K562 (cell line): ENCODE data around the gene PLEKHH3. TPM values are rescaled to one million over a fixed set of nuclear protein-coding genes. Genes with fewer than 3 reads are reported as not detected.

ENCODE experiments used
- ATAC-seq: fragments of 200-7000 bp; cut with Tn5 transposase; 3 replicates; pipeline ENCODE4 v1.9.1; 2020; ENCODE audit warnings: moderate library complexity
- BruUV-seq: library from RNA; stranded (reverse); fragments of 400-500 nt; replicated peaks from 2 replicates; lab custom pipeline; 2021; lab: Mats Ljungman, UMichigan
- CTCF ChIA-PET: fragments of 300-600 bp; formaldehyde crosslinking; extraction: SDS; loops from one replicate; lab custom pipeline; 2021; ENCODE audit warnings: low intra/inter-chr PET ratio; lab: Yijun Ruan, JAX
- POLR2A ChIA-PET: fragments of 300-600, 350-650 bp; sonication (Branson Sonifier 250); formaldehyde crosslinking; extraction: SDS; loops from one replicate; lab custom pipeline; 2021; ENCODE audit warnings: antibody characterized with exemption, inconsistent platforms; lab: Yijun Ruan, JAX
- DNase-seq, 4 experiments: peaks; one replicate each; pipeline versions ENCODE4 v3.0.0 to v3.0.0-alpha.2; 2011 to 2018; ENCODE audit warnings: low spot score in 3 of 4, mixed read lengths in 3 of 4; ENCODE audit errors: extremely low read depth in 1 of 4
- FAIRE-seq: peaks from 2 replicates; lab custom pipeline; 2011; peaks lifted over from hg19 to GRCh38; lab: Jason Lieb, UNC
- H2AFZ ChIP-seq: 2 replicates; pipeline ENCODE4 v1.6.0; 2011; ENCODE audit warnings: low read depth, low read length, control low read depth, inconsistent platforms
- H3K27ac ChIP-seq: fragments of 200-600 bp; 3 replicates; pipeline ENCODE4 v1.8.0; 2011; ENCODE audit warnings: low read depth, mild to moderate bottlenecking, control low read depth, inconsistent platforms, low read length, moderate library complexity, mixed read lengths; ENCODE audit errors: extremely low read depth
- H3K27me3 ChIP-seq, 2 experiments: fragments of 300-600 bp in 1 of 2; 2 replicates in 1 of 2; 3 replicates in 1 of 2; pipeline versions ENCODE4 v1.6.0 to v1.8.0; 2011; ENCODE audit warnings: inconsistent platforms in 2 of 2, low read length in 2 of 2, mild to moderate bottlenecking in 1 of 2, mixed read lengths in 1 of 2, moderate library complexity in 1 of 2; ENCODE audit not compliant: control insufficient read depth in 2 of 2, insufficient read depth in 2 of 2
- H3K36me3 ChIP-seq: fragments of 300-600 bp; 3 replicates; pipeline ENCODE4 v1.8.0; 2011; ENCODE audit warnings: mild to moderate bottlenecking, low read length, inconsistent platforms; ENCODE audit not compliant: control insufficient read depth, insufficient read depth
- H3K4me1 ChIP-seq, 2 experiments: fragments of 200-600 bp in 1 of 2; replicated peaks in 1 of 2; 2 replicates in 1 of 2; 3 replicates in 1 of 2; pipeline versions ENCODE4 v1.5.1 to v1.8.0; 2011; ENCODE audit warnings: inconsistent platforms in 2 of 2, low read length in 2 of 2, mild to moderate bottlenecking in 1 of 2, mixed read lengths in 1 of 2, moderate library complexity in 1 of 2; ENCODE audit not compliant: control insufficient read depth in 2 of 2, insufficient read depth in 2 of 2
- H3K4me2 ChIP-seq: 2 replicates; pipeline ENCODE4 v1.6.1; 2011; ENCODE audit warnings: low read length, control low read depth, inconsistent platforms, mixed read lengths; ENCODE audit not compliant: insufficient read depth
- H3K4me3 ChIP-seq: fragments of 200-600 bp; sonication (generic), shearing (Covaris generic); 2 replicates; pipeline ENCODE4 v1.5.1; 2016; ENCODE audit warnings: control low read depth, inconsistent platforms
- H3K79me2 ChIP-seq: fragments of 200-600 bp; 3 replicates; pipeline ENCODE4 v1.8.0; 2011; ENCODE audit warnings: low read length, inconsistent platforms; ENCODE audit not compliant: control insufficient read depth, insufficient read depth
- H3K9ac ChIP-seq, 2 experiments: 2 replicates each; pipeline versions ENCODE4 v1.6.0 to v1.6.1; 2011; ENCODE audit warnings: low read depth in 2 of 2, low read length in 2 of 2, control low read depth in 1 of 2, inconsistent platforms in 1 of 2, mild to moderate bottlenecking in 1 of 2, mixed read lengths in 1 of 2; ENCODE audit not compliant: insufficient read depth in 1 of 2
- H3K9me1 ChIP-seq: one replicate; pipeline ENCODE4 v1.6.0; 2011; ENCODE audit warnings: inconsistent platforms, mild to moderate bottlenecking, low read length, moderate library complexity; ENCODE audit not compliant: control insufficient read depth, insufficient read depth
- H3K9me3 ChIP-seq: replicated peaks from 2 replicates; pipeline ENCODE4 v1.5.1; 2011; ENCODE audit warnings: low read depth, low read length, inconsistent platforms; ENCODE audit not compliant: control insufficient read depth, insufficient read depth
- H4K20me1 ChIP-seq: replicated peaks from 2 replicates; pipeline ENCODE4 v1.6.1; 2011; ENCODE audit warnings: low read length, inconsistent platforms, mixed read lengths; ENCODE audit not compliant: control insufficient read depth, insufficient read depth
- ATF1 ChIP-seq, 2 experiments: fragments of 450-650 bp in 1 of 2; IDR thresholded peaks; 2 replicates each; pipeline ENCODE4 v1.6.1; 2016; ENCODE audit warnings: missing compliant biosample characterization in 1 of 2, missing genetic modification characterization in 1 of 2
- CTBP1 ChIP-seq: fragments of 450-650 bp; IDR thresholded peaks from 2 replicates; pipeline ENCODE4 v1.6.1; 2016; ENCODE audit warnings: borderline replicate concordance
- CTCF ChIP-seq, 3 experiments: IDR thresholded peaks in 2 of 3; conservative IDR thresholded peaks in 1 of 3; 2 replicates each; pipeline ENCODE4 v1.5.1; 2011 to 2012; ENCODE audit warnings: low read length in 3 of 3, mild to moderate bottlenecking in 3 of 3, control low read depth in 2 of 3, improper control_type of control experiment in 1 of 3, inconsistent platforms in 1 of 3, low read depth in 1 of 3, mixed read lengths in 1 of 3, moderate library complexity in 1 of 3; ENCODE audit not compliant: insufficient read depth in 2 of 3
- REST ChIP-seq, 2 experiments: fragments of 450-650 bp; formaldehyde crosslinking in 1 of 2; IDR thresholded peaks; 2 replicates each; pipeline versions ENCODE4 v1.4.0 to v1.6.1; 2014 to 2020; ENCODE audit warnings: mild to moderate bottlenecking in 2 of 2, borderline replicate concordance in 1 of 2, low read depth in 1 of 2
- SOX6 ChIP-seq: fragments of 450-650 bp; IDR thresholded peaks from 2 replicates; pipeline ENCODE4 v1.6.1; 2014; ENCODE audit warnings: mild to moderate bottlenecking
- ZHX1 ChIP-seq: fragments of 150-350 bp; conservative IDR thresholded peaks from 2 replicates; pipeline ENCODE4 v1.6.1; 2014; ENCODE audit warnings: low read length
- WGBS: fragments of 100-300 bp; shearing (Covaris generic); methylation state at CpG from one replicate; pipeline ENCODE4 v1.1.6; 2016; ENCODE audit warnings: low coverage, mixed read lengths; ENCODE audit not compliant: insufficient coverage; ENCODE audit errors: missing lambda C conversion rate; 5-methylcytosine and 5-hydroxymethylcytosine counted together
- in situ Hi-C: fragments of 300-500 bp; cut with MboI; formaldehyde crosslinking; loops from 4 replicates; pipeline ENCODE4 v1.15.0; 2018; ENCODE audit warnings: inconsistent platforms, mixed read lengths
- intact Hi-C: fragments of 100-400 bp; cut with micrococcal nuclease; formaldehyde crosslinking; loops from 2 replicates; pipeline ENCODE4 v1.14.2; 2022
- polyA plus RNA-seq, 8 experiments: library from polyadenylated mRNA; depleted of rRNA in 4 of 8; stranded (reverse) in 5 of 8; unstranded in 3 of 8; fragments of >200 nt; fragmentation: Nextera tagmentation in 2 of 8; fragmentation: Illumina TruSeq in 1 of 8; extraction: Ambion mirVana in 2 of 8; extraction: Trizol in 1 of 8; gene quantifications; 2 replicates each; pipeline versions ENCODE4 v1.2.1 to v1.2.3, GENCODE V29; 2011 to 2014; ENCODE audit warnings: inconsistent platforms in 1 of 8, missing spikeins in 1 of 8
- total RNA-seq, 7 experiments: library from RNA; depleted of rRNA in 6 of 7; stranded (reverse); fragments of >200 nt in 6 of 7; fragmentation: Illumina TruSeq in 2 of 7; extraction: Trizol in 2 of 7; gene quantifications; 2 replicates each; pipeline versions ENCODE4 v1.2.1 to v1.2.3, GENCODE V29; 2011 to 2021; ENCODE audit warnings: low replicate concordance in 1 of 7

PLEKHH3 gene
- total and polyA plus RNA-seq, 9 of the 15 experiments (the other 6 are each of a cell fraction or from before 2014, with no cell fraction given): 0.58 to 34.5 (median 5.0) TPM

- Histone ChIP-seq H3K4me2 (no peak overlapping the region), H3K79me2 (no peaks in the 10 kb centered on the region), H3K4me3 (no peak overlapping the region), H3K36me3 (peaks cover 73% of the 10 kb centered on the region), H3K9me1 (no peaks in the 10 kb centered on the region), H3K27me3 (no peaks in the 10 kb centered on the region), H3K9ac (no peak overlapping the region), H3K9me3 (no peaks in the 10 kb centered on the region), H3K4me1 (no peaks in the 10 kb centered on the region), H4K20me1 (no peaks in the 10 kb centered on the region), H2AFZ (no peak overlapping the region), H3K27ac (no peak overlapping the region)
- DNase-seq: peak; percentile 60 to 81 (median 62)
- in situ Hi-C loops (loop anchor here (5.0 to 10.0 kb wide), 2 partner anchors 101 to 214 kb away; partner anchors contain the start of gene BECN1), intact Hi-C loops (loop anchor here (1.0 to 5.0 kb wide), 3 partner anchors 42 to 216 kb away; partner anchors contain the start of gene BECN1)
- CTCF ChIA-PET: interaction anchor here (1.4 to 3.8 kb wide), 3 partner anchors 42 to 217 kb away, joined by 3 to 34 read pairs (median 6); no protein-coding TSS in a partner anchor
- ATAC-seq: peak; percentile 90
- POLR2A ChIA-PET: no interaction called here
- BruUV-seq: no TSS peak
- peak; percentile 88 for FAIRE-seq
- WGBS: 3% methylated on average over 2 of the region's 2 CpGs
- TF ChIP-seq ZHX1 (no peak), REST (IDR thresholded peaks at IDR 0.05; ENCODE audit: borderline replicate concordance) (peak; percentile 92), REST (CRISPR knock-in tag; IDR thresholded peaks at IDR 0.05; ENCODE audit: low read depth) (no peak), CTCF (IDR thresholded peaks at IDR 0.05 in 2 of 3, conservative IDR thresholded peaks at IDR 0.05 in 1 of 3; ENCODE audit: insufficient read depth in 2 of 3, low read depth in 1 of 3, low read length in 3 of 3) (peak; percentile 77 to 90 (median 81)), CTBP1 (peak; percentile 69; the same call in 1 of the 2 replicates), SOX6 (0 out of 2 replicates have a peak, but pooled peaks have one; percentile 28), ATF1 (CRISPR knock-in tag; IDR thresholded peaks at IDR 0.05) (no peak), ATF1 (tag; IDR thresholded peaks at IDR 0.05) (no peak)
These were observed 44.3 kb upstream of the PLEKHH3 start for GRCh38 chr17:42720996-42721583.
